Measurements from ENCODE around the gene ASB2.

The ASB2 gene

DNA sequence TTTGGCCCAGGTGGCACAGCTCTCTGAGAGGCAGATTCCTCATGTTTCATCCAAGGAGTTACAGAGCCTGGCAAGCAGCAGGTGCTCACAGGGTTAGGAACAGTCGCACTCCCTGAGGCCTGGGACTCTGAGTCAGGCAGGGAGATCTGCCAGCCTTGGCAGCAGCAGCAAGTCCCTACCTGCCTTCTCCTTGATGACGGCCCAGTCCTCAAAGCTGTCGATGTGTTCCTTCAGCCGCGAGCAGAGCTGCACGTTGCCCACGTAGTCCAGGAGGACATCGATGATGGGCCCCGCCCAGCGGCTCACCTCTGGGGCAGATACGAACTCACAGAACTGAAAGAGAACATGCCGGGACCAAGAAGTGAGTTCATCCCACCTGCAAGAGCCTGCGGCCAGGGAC lies 38.9 kb downstream of the ASB2 start:
- no peak overlapping the region for H3K4me3 ChIP-seq (ENCODE audit: low read depth, low read length)
- H3K27ac ChIP-seq: no peak overlapping the region
- TF ChIP-seq, protein P1, sequence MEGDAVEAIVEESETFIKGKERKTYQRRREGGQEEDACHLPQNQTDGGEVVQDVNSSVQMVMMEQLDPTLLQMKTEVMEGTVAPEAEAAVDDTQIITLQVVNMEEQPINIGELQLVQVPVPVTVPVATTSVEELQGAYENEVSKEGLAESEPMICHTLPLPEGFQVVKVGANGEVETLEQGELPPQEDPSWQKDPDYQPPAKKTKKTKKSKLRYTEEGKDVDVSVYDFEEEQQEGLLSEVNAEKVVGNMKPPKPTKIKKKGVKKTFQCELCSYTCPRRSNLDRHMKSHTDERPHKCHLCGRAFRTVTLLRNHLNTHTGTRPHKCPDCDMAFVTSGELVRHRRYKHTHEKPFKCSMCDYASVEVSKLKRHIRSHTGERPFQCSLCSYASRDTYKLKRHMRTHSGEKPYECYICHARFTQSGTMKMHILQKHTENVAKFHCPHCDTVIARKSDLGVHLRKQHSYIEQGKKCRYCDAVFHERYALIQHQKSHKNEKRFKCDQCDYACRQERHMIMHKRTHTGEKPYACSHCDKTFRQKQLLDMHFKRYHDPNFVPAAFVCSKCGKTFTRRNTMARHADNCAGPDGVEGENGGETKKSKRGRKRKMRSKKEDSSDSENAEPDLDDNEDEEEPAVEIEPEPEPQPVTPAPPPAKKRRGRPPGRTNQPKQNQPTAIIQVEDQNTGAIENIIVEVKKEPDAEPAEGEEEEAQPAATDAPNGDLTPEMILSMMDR (IDR thresholded peaks at IDR 0.05; ENCODE audit: low read depth, low read length, missing control alignments): no peak
- H3K36me3 ChIP-seq (replicated peaks): no peaks in the 10 kb centered on the region
- DNase-seq: no peak
- peaks cover 22% of the 10 kb centered on the region for H3K27me3 ChIP-seq (replicated peaks)
- in situ Hi-C loops (cut with HindIII; ENCODE audit: low pct_ligation_motif_present, low sequenced_read_pairs): no loop called here

DNA sequence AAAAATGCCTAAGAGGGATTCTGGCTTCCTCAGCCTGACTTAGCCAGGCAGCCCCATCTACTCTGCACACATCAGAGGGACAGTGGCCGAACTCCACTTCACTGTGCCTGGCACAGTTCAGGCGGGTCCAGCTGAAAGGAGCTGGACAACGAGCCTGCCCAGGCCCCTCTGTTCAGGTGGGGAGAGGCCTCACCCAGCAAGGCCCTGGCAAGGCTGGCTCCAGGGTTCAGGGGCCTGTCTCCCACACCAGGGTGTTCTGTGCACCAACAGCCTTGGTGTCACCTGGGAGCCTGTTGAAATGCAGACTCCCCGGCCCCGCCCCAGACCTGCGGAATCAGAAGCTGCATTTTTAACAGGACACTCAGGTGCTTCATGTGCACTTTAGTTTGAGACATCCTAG lies 39.4 kb downstream of the ASB2 start:
- TF ChIP-seq, protein P1 (IDR thresholded peaks at IDR 0.05; ENCODE audit: low read depth, low read length, missing control alignments): no peak
- peaks cover 22% of the 10 kb centered on the region for H3K27me3 ChIP-seq (replicated peaks)
- no peaks in the 10 kb centered on the region for H3K36me3 ChIP-seq (replicated peaks)
- in situ Hi-C loops (cut with HindIII; ENCODE audit: low pct_ligation_motif_present, low sequenced_read_pairs): no loop called here
- DNase-seq: no peak
- no peak overlapping the region for H3K27ac ChIP-seq
- no peak overlapping the region for H3K4me3 ChIP-seq (ENCODE audit: low read depth, low read length)

DNA sequence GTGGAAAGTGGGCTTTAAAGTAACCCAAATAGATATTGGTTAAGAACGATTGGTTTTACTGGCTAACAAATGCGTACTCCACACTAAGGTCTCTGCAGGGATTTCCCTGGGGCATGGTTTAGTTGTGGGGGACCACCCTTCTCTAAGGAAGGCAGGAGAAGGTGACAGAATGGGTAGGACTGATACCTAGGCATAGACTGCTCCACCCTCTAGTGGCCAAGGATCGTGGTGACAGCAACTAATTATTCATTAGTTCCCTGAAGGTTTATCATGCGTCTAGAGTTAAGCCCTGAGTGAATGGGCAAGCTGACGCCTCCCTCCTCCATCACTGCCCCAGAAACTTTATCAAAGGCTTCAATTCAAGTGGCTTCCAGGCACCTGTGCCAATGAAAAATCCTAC lies 40.1 kb downstream of the ASB2 start:
- no peak for DNase-seq
- peaks cover 22% of the 10 kb centered on the region for H3K27me3 ChIP-seq (replicated peaks)
- no peak overlapping the region for H3K4me3 ChIP-seq (ENCODE audit: low read depth, low read length)
- TF ChIP-seq, protein P1 (IDR thresholded peaks at IDR 0.05; ENCODE audit: low read depth, low read length, missing control alignments): peak; percentile 66
- no peaks in the 10 kb centered on the region for H3K36me3 ChIP-seq (replicated peaks)
- in situ Hi-C loops (cut with HindIII; ENCODE audit: low pct_ligation_motif_present, low sequenced_read_pairs): no loop called here
- H3K27ac ChIP-seq: no peak overlapping the region

DNA sequence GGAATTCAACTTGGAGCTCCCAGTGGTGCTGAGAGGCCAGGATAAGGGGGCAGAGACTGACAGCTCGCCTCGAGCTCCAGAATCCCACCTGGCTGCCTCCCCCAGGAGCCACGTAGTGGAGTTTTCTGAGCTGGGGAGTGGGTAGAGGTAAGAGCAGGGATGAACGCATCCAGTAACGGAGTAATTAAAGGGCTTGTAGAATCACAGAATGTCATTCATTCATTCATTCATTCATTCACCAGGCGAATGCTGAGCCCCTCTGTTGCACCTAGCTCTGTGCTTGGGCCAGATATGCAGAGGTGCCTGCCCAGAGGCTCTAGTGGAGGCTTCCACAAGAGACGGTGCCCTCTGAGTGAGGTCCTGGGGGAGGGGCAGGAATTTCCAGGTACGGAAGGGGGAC lies 41.2 kb downstream of the ASB2 start:
- TF ChIP-seq, protein P1 (IDR thresholded peaks at IDR 0.05; ENCODE audit: low read depth, low read length, missing control alignments): no peak
- H3K27ac ChIP-seq: no peak overlapping the region
- DNase-seq: no peak
- no peak overlapping the region for H3K4me3 ChIP-seq (ENCODE audit: low read depth, low read length)
- H3K36me3 ChIP-seq (replicated peaks): no peaks in the 10 kb centered on the region
- in situ Hi-C loops (cut with HindIII; ENCODE audit: low pct_ligation_motif_present, low sequenced_read_pairs): no loop called here
- peaks cover 22% of the 10 kb centered on the region for H3K27me3 ChIP-seq (replicated peaks)

DNA sequence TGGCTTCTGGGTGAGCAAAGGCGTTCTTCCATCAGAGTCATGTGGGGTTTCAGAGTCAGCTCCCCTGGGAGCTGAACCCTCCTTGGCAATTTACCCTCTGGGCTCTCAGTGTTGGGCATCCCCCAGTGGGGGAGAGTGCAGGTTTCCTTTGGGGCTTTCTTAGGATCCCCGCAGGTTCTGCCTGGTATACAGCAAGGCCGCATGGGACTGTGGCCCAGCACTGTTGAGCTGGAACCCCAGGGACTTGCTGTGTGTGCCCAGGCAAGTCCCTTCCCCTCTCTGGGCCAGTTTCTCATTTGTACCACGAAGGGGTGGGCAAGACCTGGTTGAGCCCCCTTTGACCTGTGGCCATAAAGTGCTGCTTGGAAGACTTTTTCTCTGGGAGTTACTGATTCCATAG lies 43.7 kb downstream of the ASB2 start:
- in situ Hi-C loops (cut with HindIII; ENCODE audit: low pct_ligation_motif_present, low sequenced_read_pairs): no loop called here
- no peaks in the 10 kb centered on the region for H3K36me3 ChIP-seq (replicated peaks)

DNA sequence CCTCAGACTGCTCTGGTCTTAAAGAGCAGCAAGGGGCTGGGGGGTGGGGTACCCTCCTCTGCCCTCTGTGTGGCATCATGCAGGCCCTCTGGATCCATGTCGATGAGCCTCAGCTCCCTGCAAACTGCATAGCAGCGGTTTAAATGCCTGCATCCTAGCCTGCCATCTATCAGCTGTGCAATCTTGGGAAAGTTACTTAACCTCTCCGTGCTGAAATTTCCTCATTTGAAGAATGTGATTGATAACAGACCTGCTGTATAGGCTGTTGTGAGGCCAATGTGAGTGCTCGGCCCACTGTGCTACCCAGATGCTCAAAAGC lies 45.4 kb downstream of the ASB2 start:
- no peak for DNase-seq
- TF ChIP-seq, protein P1 (IDR thresholded peaks at IDR 0.05; ENCODE audit: low read depth, low read length, missing control alignments): no peak
- no peaks in the 10 kb centered on the region for H3K27me3 ChIP-seq (replicated peaks)
- H3K36me3 ChIP-seq (replicated peaks): no peaks in the 10 kb centered on the region
- H3K4me3 ChIP-seq (ENCODE audit: low read depth, low read length): no peak overlapping the region
- in situ Hi-C loops (cut with HindIII; ENCODE audit: low pct_ligation_motif_present, low sequenced_read_pairs): no loop called here
- H3K27ac ChIP-seq: no peak overlapping the region

More for the DNA sequence above, 43.7 kb downstream of the ASB2 start:
- H3K27me3 ChIP-seq (replicated peaks): peaks cover 10% of the 10 kb centered on the region
- TF ChIP-seq, protein P1 (IDR thresholded peaks at IDR 0.05; ENCODE audit: low read depth, low read length, missing control alignments): no peak
- H3K27ac ChIP-seq: no peak overlapping the region
- DNase-seq: no peak
- no peak overlapping the region for H3K4me3 ChIP-seq (ENCODE audit: low read depth, low read length)
